ENCODE measurements around the gene SDHAF2.

SDHAF2 gene

GRCh38 chr11:61489833-61490721, 60.2 kb downstream of the SDHAF2 start:
- DNase-seq (ENCODE audit: low read depth, low spot score) = no peak
- H3K4me3 ChIP-seq (ENCODE audit: low read length) = no peak overlapping the region

DNA sequence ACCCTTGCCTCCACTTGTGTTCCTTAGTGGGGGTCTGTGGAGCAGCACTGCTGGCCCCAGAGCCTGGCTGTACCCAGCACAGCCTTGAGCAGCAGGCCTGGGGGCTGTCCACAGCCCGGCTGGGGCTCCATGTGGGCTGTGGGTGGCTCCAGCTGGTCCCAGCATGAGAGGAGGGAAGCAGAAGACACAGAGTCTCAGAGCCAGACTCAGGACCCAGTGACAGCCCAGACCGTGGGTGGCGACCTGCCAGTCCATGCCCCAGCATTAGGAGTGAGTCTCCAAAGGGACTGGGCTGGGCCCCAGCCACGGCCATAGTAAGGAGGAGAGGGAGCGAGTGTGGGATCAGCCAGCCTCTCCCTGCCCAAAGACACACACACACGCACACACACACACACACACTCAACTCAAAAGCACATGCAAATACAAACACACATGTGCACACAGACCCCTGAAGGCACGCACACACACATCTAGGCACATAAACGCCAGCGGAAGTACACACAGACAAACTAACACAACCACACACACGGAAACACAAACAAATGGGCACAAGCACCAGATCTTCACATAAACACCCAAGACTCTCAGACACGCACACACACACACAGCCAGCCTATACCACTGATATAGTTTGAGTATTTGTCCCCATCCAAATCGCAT, 61.9 kb downstream of the SDHAF2 start:
- H3K4me3 ChIP-seq (ENCODE audit: low read length) = no peak overlapping the region
- no peak for DNase-seq (ENCODE audit: low read depth, low spot score)

- no peak for DNase-seq (ENCODE audit: low read depth, low spot score)
- no peak overlapping the region for H3K4me3 ChIP-seq (ENCODE audit: low read length)
Measured at GRCh38 chr11:61494381-61494961, 64.5 kb downstream of the SDHAF2 start.

DNA sequence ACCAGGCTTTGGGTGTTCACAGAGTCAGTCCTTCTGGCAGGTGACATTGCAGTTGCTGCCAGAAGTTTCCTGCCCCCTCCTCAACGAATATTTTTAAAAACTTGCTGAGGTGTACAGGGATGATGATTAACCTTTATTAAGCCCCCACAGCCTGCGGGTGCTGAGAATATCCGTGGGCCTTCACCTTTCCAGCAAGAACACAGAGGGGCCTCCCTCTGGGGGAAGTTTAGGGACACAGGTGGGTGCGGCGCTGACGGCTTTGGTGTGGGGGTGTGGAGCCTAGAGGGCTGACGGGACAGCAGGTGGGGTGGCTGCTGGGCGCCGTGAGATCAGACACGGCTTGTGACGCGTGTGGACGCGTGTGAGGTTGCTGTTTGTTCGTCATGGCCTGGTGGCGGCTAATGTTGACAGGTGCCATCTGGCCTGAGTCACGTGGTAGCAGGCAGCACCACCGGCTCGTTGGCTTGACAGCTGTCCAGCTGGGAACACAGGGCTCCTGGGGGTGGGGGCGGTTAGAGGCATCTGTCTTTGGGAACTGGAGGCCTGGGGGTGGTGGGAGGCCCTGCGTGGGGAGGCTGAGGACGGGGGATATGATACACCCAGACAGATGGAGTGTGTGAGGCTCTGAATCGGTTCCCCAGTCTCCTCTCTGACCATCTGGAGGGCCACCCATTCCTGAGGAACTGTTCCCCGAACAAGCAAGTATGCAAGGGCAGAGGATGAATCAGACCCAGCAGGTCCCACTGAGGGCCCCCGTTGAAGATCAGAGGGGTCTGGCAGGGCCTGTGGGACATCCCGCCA, 66.1 kb downstream of the SDHAF2 start:
- no peak for DNase-seq (ENCODE audit: low read depth, low spot score)
- no peak overlapping the region for H3K4me3 ChIP-seq (ENCODE audit: low read length)

Measured in Jurkat, Clone E6-1 (cell line).